H9 (cell line): ENCODE data around the gene COL18A1. TPM values are rescaled to one million over a fixed set of nuclear protein-coding genes. Genes with fewer than 3 reads are reported as not detected.
A peak's percentile ranks its signal among the peaks of the same experiment; 100 is the strongest.

Source experiments
- DNase-seq: peaks from one replicate; pipeline ENCODE4 v3.0.0-alpha.2; 2017
- H2AFZ ChIP-seq: one replicate; pipeline ENCODE4 v1.6.1; 2013; ENCODE audit warnings: mild to moderate bottlenecking, low read length, control low read depth, moderate library complexity
- H2AK5ac ChIP-seq: 2 replicates; pipeline ENCODE4 v1.6.1; 2013; ENCODE audit warnings: low read length, control low read depth, mixed read lengths; ENCODE audit not compliant: insufficient read length
- H2BK120ac ChIP-seq: one replicate; pipeline ENCODE4 v1.6.1; 2013; ENCODE audit warnings: low read depth, mild to moderate bottlenecking, low read length, control low read depth, inconsistent platforms; ENCODE audit not compliant: poor library complexity, severe bottlenecking
- H2BK12ac ChIP-seq: 2 replicates; pipeline ENCODE4 v1.6.1; 2013; ENCODE audit warnings: low read length, control low read depth, mixed read lengths, low read depth; ENCODE audit not compliant: insufficient read length
- H2BK15ac ChIP-seq: 2 replicates; pipeline ENCODE4 v1.6.1; 2013; ENCODE audit warnings: low read depth, low read length, control low read depth
- H2BK20ac ChIP-seq: one replicate; pipeline ENCODE4 v1.6.1; 2013; ENCODE audit warnings: low read depth, mild to moderate bottlenecking, low read length, control low read depth, inconsistent platforms; ENCODE audit not compliant: poor library complexity, severe bottlenecking
- H2BK5ac ChIP-seq: 2 replicates; pipeline ENCODE4 v1.6.1; 2013; ENCODE audit warnings: low read length, control low read depth, mixed read lengths; ENCODE audit not compliant: insufficient read length
- H3K14ac ChIP-seq: 2 replicates; pipeline ENCODE4 v1.6.1; 2013; ENCODE audit warnings: low read length, control low read depth; ENCODE audit not compliant: insufficient read depth
- H3K18ac ChIP-seq: 2 replicates; pipeline ENCODE4 v1.6.1; 2013; ENCODE audit warnings: low read depth, mild to moderate bottlenecking, mixed read lengths, low read length, control low read depth; ENCODE audit not compliant: insufficient read length
- H3K23ac ChIP-seq: 2 replicates; pipeline ENCODE4 v1.6.1; 2013; ENCODE audit warnings: low read length, control low read depth, mixed read lengths, low read depth; ENCODE audit not compliant: insufficient read length
- H3K23me2 ChIP-seq: 2 replicates; pipeline ENCODE4 v1.6.1; 2013; ENCODE audit warnings: low read depth, mild to moderate bottlenecking, mixed read lengths, low read length, control low read depth; ENCODE audit not compliant: insufficient read length, poor library complexity, severe bottlenecking
- H3K27ac ChIP-seq: 2 replicates; pipeline ENCODE4 v1.5.1; 2013; ENCODE audit warnings: low read length, control low read depth, mixed read lengths, low read depth; ENCODE audit not compliant: insufficient read length
- H3K27me3 ChIP-seq: 2 replicates; pipeline ENCODE4 v1.6.1; 2013; ENCODE audit warnings: low read length, control low read depth, inconsistent platforms; ENCODE audit not compliant: insufficient read depth
- H3K4ac ChIP-seq: 2 replicates; pipeline ENCODE4 v1.6.1; 2013; ENCODE audit warnings: low read depth, mild to moderate bottlenecking, control low read depth, inconsistent platforms, low read length, moderate library complexity
- H3K4me1 ChIP-seq: 2 replicates; pipeline ENCODE4 v1.6.1; 2013; ENCODE audit warnings: low read length, control low read depth, inconsistent platforms; ENCODE audit not compliant: insufficient read depth
- H3K4me2 ChIP-seq: 2 replicates; pipeline ENCODE4 v1.6.1; 2013; ENCODE audit warnings: low read length, control low read depth, mixed read lengths; ENCODE audit not compliant: insufficient read length, insufficient read depth
- H3K56ac ChIP-seq: 2 replicates; pipeline ENCODE4 v1.6.1; 2013; ENCODE audit warnings: low read depth, mild to moderate bottlenecking, mixed read lengths, low read length, control low read depth; ENCODE audit not compliant: insufficient read length
- H3K79me1 ChIP-seq: 2 replicates; pipeline ENCODE4 v1.6.1; 2013; ENCODE audit warnings: low read depth, mild to moderate bottlenecking, moderate library complexity, low read length, control low read depth, inconsistent platforms; ENCODE audit not compliant: insufficient read depth, poor library complexity, severe bottlenecking
- H3K79me2 ChIP-seq: 2 replicates; pipeline ENCODE4 v1.6.1; 2013; ENCODE audit warnings: low read length, control low read depth, inconsistent platforms; ENCODE audit not compliant: insufficient read depth
- H3K9ac ChIP-seq: 2 replicates; pipeline ENCODE4 v1.6.1; 2013; ENCODE audit warnings: low read length, control low read depth, mixed read lengths; ENCODE audit not compliant: insufficient read length; ENCODE audit errors: extremely low read depth
- H3K9me3 ChIP-seq: one replicate; pipeline ENCODE4 v1.6.1; 2013; ENCODE audit warnings: low read depth, low read length, inconsistent platforms; ENCODE audit not compliant: control insufficient read depth
- H3T11ph ChIP-seq: one replicate; pipeline ENCODE4 v1.6.1; 2013; ENCODE audit warnings: mild to moderate bottlenecking, low read length, control low read depth, inconsistent platforms
- H4K20me1 ChIP-seq: one replicate; pipeline ENCODE4 v1.6.1; 2013; ENCODE audit not compliant: control insufficient read depth, insufficient read length, insufficient read depth
- H4K5ac ChIP-seq: 2 replicates; pipeline ENCODE4 v1.6.1; 2013; ENCODE audit warnings: low read depth, mild to moderate bottlenecking, mixed read lengths, low read length, control low read depth; ENCODE audit not compliant: insufficient read length
- H4K8ac ChIP-seq: replicated peaks from 2 replicates; pipeline ENCODE4 v1.6.1; 2013; ENCODE audit warnings: low read length, control low read depth, mixed read lengths, low read depth; ENCODE audit not compliant: insufficient read length
- H4K91ac ChIP-seq: 2 replicates; pipeline ENCODE4 v1.6.1; 2013; ENCODE audit warnings: low read depth, mild to moderate bottlenecking, moderate library complexity, mixed read lengths, low read length, control low read depth; ENCODE audit not compliant: insufficient read length
- H3K27ac Mint-ChIP-seq, 3 experiments: 2 replicates in 2 of 3; 3 replicates in 1 of 3; pipeline ENCODE4 v1.8.0; 2020 to 2021; ENCODE audit warnings: mixed read lengths in 3 of 3, mild to moderate bottlenecking in 1 of 3, moderate library complexity in 1 of 3
- H3K27me3 Mint-ChIP-seq: 2 replicates; pipeline ENCODE4 v1.8.0; 2021; ENCODE audit warnings: low read depth, mild to moderate bottlenecking, moderate library complexity, mixed read lengths
- H3K36me3 Mint-ChIP-seq, 3 experiments: 2 replicates in 2 of 3; 3 replicates in 1 of 3; pipeline ENCODE4 v1.8.0; 2020 to 2021; ENCODE audit warnings: low read depth in 3 of 3, mixed read lengths in 3 of 3; ENCODE audit not compliant: insufficient read depth in 1 of 3
- H3K4me1 Mint-ChIP-seq, 2 experiments: 2 replicates each; pipeline ENCODE4 v1.8.0; 2020; ENCODE audit warnings: mixed read lengths in 2 of 2
- H3K4me3 Mint-ChIP-seq, 2 experiments: 2 replicates in 1 of 2; 3 replicates in 1 of 2; pipeline ENCODE4 v1.8.0; 2020 to 2021; ENCODE audit warnings: mild to moderate bottlenecking in 2 of 2, mixed read lengths in 2 of 2, moderate library complexity in 1 of 2
- H3K9me3 Mint-ChIP-seq, 2 experiments: 2 replicates in 1 of 2; 3 replicates in 1 of 2; pipeline ENCODE4 v1.8.0; 2020; ENCODE audit warnings: mild to moderate bottlenecking in 2 of 2, mixed read lengths in 2 of 2, moderate library complexity in 1 of 2
- WGBS: extraction: QIAGEN DNeasy Blood & Tissue Kit; methylation state at CpG from one replicate; pipeline ENCODE4 v1.1.7; 2013; ENCODE audit warnings: missing lambda C conversion rate, low lambda C conversion rate, mixed read lengths; ENCODE audit not compliant: insufficient read length; ENCODE audit errors: extremely low coverage; 5-methylcytosine and 5-hydroxymethylcytosine counted together
- total RNA-seq: library from RNA; stranded (reverse); gene quantifications from 2 replicates; pipeline ENCODE4 v1.2.1, GENCODE V29; 2021
- TF ChIP-seq, protein P1 (sequence below): fragments of 200-600 bp; sonication (generic); conservative IDR thresholded peaks from 3 replicates; pipeline ENCODE4 v1.8.0; 2021; ENCODE audit warnings: antibody characterized with exemption, mild to moderate bottlenecking

Gene COL18A1
- total RNA-seq, 1 experiment from 2014 or later, result 232 TPM

DNA sequence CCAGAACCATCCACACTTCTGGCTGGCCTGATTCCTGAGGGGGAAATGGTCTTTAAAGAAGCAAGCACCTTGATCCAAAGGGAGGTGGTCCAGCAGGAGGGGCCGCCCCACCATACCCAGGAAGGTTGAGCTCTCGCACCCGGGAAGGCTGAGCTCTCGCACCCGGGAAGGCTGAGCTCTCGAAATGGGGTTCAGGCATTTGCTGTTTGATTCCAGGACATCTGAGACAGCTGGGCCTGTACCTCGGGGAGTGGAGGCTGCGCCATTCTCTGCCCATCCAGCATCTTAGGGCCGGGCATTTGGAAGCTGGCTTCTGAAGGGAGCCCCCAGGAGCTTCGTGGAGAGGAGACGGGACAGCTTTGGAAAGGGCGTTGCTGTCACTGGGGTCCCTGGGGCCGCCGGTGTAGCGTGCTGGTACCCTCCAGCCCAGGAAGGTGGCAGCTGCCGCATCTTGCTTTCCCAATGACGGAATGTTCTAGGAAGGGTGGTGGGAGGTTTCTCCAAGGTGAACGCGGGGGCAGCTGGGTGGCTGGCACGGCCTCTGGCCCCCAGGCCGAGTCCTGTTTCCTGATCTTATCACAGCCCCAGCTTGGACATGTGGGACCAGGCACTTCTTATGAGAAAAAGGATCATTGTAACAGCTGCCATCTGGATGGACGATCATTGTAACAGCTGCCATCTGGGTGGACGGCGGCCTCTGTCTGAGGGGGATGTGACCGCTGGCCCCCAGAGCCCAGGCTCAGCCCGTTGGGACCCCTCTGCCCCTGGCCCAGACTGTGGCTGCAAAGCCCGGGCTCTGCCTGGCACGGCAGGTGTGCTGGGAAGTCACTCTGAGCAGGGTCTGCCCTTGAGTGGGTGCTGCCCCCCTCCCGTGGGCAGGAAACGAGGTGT is 61.6 kb downstream of the COL18A1 start:
- H3K27ac ChIP-seq, result no peak overlapping the region
- H3K27me3 Mint-ChIP-seq, result no peaks in the 10 kb centered on the region
- no peaks in the 10 kb centered on the region for H3K9me3 ChIP-seq
- no peaks in the 10 kb centered on the region for H3K23me2 ChIP-seq
- H3K36me3 Mint-ChIP-seq, result peaks cover 13 to 52% (median 35%) of the 10 kb centered on the region in 3 experiments
- H2BK5ac ChIP-seq, result no peak overlapping the region
- no peak overlapping the region for H4K91ac ChIP-seq
- H3K4me1 ChIP-seq, result no peaks in the 10 kb centered on the region
- no peaks in the 10 kb centered on the region for H4K20me1 ChIP-seq
- H3K79me2 ChIP-seq, result peaks cover 13% of the 10 kb centered on the region; the same call in 1 of the 2 replicates
- H3K27me3 ChIP-seq, result no peaks in the 10 kb centered on the region
- no peak overlapping the region for H4K8ac ChIP-seq
- H2BK15ac ChIP-seq, result no peak overlapping the region
- H3K23ac ChIP-seq, result no peak overlapping the region
- peaks cover 15% of the 10 kb centered on the region for H3K79me1 ChIP-seq
- no peak overlapping the region for H3K9ac ChIP-seq
- peak overlapping the region; percentile 28 to 52 (median 32); a peak in 2 of 7 replicates for H3K27ac Mint-ChIP-seq
- peaks cover 8 to 13% of the 10 kb centered on the region in 2 experiments for H3K9me3 Mint-ChIP-seq
- H3K4me1 Mint-ChIP-seq, result peaks cover 15 to 17% of the 10 kb centered on the region in 2 experiments
- H3K4ac ChIP-seq, result no peak overlapping the region
- no peak overlapping the region for H3K4me3 Mint-ChIP-seq
- H3K56ac ChIP-seq, result no peak overlapping the region
- H2AFZ ChIP-seq, result no peak overlapping the region
- TF ChIP-seq, protein P1, sequence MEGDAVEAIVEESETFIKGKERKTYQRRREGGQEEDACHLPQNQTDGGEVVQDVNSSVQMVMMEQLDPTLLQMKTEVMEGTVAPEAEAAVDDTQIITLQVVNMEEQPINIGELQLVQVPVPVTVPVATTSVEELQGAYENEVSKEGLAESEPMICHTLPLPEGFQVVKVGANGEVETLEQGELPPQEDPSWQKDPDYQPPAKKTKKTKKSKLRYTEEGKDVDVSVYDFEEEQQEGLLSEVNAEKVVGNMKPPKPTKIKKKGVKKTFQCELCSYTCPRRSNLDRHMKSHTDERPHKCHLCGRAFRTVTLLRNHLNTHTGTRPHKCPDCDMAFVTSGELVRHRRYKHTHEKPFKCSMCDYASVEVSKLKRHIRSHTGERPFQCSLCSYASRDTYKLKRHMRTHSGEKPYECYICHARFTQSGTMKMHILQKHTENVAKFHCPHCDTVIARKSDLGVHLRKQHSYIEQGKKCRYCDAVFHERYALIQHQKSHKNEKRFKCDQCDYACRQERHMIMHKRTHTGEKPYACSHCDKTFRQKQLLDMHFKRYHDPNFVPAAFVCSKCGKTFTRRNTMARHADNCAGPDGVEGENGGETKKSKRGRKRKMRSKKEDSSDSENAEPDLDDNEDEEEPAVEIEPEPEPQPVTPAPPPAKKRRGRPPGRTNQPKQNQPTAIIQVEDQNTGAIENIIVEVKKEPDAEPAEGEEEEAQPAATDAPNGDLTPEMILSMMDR, result no peak
- WGBS, result no CpG with 5 or more reads among the region's 30 CpGs
- no peak overlapping the region for H3K4me2 ChIP-seq
- DNase-seq, result no peak
- no peak overlapping the region for H2BK120ac ChIP-seq
- no peak overlapping the region for H3T11ph ChIP-seq
- no peak overlapping the region for H2BK12ac ChIP-seq
- no peak overlapping the region for H2AK5ac ChIP-seq
- no peak overlapping the region for H4K5ac ChIP-seq
- no peak overlapping the region for H2BK20ac ChIP-seq
- no peak overlapping the region; the same call in 1 of the 2 replicates for H3K14ac ChIP-seq
- no peak overlapping the region for H3K18ac ChIP-seq
